DOHH2 (cell line): ENCODE measurements around the gene ARL6IP4.

ENCODE experiments used
- EZH2phosphoT487 ChIP-seq: fragments of 200-600 bp; sonication (generic); IDR thresholded peaks from 2 replicates; pipeline ENCODE4 v1.6.1; 2017; ENCODE audit warnings: borderline replicate concordance, mild to moderate bottlenecking, antibody characterized with exemption, low read length, moderate library complexity, mixed read lengths
- TF ChIP-seq, protein P1 (sequence below): fragments of 200-600 bp; sonication (generic); IDR thresholded peaks from one replicate; pipeline ENCODE4 v1.5.1; 2014; ENCODE audit warnings: antibody characterized with exemption, mild to moderate bottlenecking, low read depth, low read length; ENCODE audit not compliant: poor library complexity, severe bottlenecking

DNA sequence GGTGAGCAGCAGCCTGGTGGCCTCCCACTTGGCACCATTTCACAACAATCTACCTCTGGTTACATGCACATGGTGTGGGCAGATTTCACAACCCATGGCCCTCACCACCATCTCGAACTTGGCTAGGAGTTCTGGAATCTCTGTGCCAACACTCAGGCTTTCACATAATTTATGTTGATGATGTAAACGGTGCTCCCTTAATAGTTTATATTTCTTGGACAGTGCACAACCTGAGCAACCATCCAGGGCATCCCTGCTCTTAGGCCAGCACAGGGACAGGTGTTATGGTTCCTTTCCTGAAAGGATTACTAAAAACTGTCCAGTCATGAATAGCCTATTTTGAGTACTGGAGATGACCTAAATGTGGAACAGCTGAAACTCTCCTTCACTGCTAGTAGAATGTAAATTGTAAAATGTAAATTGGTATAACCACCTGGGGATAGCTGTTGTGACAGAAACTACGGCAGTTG, 42.8 kb upstream of the ARL6IP4 start:
- TF ChIP-seq, protein P1, sequence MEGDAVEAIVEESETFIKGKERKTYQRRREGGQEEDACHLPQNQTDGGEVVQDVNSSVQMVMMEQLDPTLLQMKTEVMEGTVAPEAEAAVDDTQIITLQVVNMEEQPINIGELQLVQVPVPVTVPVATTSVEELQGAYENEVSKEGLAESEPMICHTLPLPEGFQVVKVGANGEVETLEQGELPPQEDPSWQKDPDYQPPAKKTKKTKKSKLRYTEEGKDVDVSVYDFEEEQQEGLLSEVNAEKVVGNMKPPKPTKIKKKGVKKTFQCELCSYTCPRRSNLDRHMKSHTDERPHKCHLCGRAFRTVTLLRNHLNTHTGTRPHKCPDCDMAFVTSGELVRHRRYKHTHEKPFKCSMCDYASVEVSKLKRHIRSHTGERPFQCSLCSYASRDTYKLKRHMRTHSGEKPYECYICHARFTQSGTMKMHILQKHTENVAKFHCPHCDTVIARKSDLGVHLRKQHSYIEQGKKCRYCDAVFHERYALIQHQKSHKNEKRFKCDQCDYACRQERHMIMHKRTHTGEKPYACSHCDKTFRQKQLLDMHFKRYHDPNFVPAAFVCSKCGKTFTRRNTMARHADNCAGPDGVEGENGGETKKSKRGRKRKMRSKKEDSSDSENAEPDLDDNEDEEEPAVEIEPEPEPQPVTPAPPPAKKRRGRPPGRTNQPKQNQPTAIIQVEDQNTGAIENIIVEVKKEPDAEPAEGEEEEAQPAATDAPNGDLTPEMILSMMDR, result no peak
- no peak for TF ChIP-seq EZH2phosphoT487
